Left renal pelvis (tissue), 4 donors: ENCODE data around the gene ARNT2. TPM values are rescaled to one million over a fixed set of nuclear protein-coding genes. Genes with fewer than 3 reads are reported as not detected.

Experiments
- DNase-seq, 4 donors: peaks; one replicate each; pipeline ENCODE4 v3.0.0-alpha.2; 2013; ENCODE audit warnings: low read depth in 4 of 4, low spot score in 3 of 4
- polyA plus RNA-seq, 4 donors: library from polyadenylated mRNA; unstranded; fragments of 120-200 nt; gene quantifications; one replicate each; pipeline ENCODE4 v1.2.1, GENCODE V29; 2013; ENCODE audit not compliant: insufficient read length in 4 of 4

ARNT2 gene
- polyA plus RNA-seq, 4 donors = 26.7 to 61.5 (median 54.8) TPM

DNA sequence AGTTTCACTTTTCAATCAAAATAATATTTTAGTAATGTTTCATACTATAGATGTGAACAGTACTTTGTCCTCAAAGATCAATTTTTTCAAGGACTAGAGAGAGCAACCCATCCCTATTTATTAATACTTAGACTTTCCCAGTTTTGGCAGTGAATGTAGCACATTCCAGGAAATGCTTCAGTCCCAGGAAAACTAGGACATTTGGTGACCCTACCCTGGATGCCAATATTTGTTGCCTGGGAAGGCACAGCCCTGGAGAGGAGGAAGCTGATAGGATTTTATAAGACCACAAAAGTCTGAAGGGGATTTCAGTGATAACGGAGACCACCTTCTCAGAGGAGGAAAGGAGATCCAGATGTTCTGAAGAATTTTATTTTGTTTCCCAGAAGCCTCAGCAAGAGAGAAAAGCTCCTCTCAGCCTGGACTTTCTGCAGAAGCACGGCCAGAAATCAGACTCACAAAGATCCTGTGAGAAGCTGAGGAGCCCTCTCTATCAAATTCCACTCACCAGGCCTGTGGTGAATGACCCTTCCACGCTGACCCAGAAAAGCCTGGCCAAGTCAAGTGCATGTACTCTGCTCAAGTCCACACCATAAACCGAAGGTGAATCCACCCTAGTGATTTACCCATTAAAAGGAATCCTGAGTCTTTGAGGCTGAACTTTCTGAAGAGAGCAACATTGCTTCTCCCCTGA, 203.3 kb downstream of the ARNT2 start:
- DNase-seq = no peak

DNA sequence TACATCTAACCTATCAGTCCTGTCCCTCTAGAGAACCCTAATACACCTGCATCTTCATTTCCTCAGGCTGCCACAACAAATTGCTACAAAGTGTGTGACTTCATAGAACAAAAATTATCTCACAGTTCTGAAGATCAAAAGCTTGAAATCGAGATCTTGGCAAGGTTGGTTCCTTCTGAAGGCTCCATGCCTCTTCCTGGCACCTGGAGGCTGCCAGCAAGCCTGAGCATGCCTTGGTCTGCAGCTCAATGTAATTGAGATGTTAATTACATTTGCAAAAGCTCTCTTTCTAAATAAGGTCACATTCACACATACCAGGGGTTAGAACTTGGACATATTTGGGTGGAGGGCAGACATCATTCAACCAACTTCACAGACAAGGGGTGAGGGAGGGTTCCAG, 204.5 kb downstream of the ARNT2 start:
- DNase-seq = no peak

DNA sequence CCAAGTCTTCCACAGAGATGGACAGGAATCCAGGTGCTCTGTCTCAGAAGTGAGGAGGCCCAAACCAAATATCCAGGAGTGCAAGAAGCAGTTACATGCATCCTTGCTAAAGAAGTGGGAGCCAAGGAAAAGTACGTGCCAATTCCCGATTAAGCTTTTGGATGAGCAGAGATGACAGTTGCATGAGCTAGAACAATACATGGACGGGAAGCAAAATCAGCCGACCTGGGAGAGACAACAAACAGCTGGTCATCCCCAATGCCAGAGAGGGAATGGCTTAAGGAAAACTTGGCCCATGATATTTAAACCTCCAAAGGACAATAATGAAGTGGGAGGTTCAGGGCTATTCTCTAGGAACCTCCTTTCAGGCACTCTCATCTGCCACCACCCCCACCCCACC, 204.9 kb downstream of the ARNT2 start:
- no peak for DNase-seq

DNA sequence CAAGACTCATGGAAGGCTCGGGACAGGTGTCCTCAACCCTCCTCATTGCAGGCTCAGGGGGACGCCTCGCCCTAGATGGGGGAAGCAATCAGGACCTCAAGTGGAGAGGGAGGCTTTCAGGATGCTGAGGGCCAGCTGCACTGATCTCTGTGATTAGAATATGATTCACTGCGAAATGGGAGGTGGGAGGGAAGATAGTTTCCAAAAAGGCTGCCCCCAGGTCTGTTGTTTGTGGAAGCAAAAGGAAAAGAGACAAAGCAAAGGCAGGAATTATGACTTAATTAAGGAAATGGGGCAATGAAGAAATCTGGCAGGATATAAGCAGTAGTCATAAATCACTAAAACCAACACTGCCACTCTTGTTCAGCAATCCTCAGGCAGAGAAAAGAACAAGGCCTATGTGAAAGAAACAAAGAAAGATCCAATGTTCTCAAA, 205.3 kb downstream of the ARNT2 start:
- DNase-seq = no peak

DNA sequence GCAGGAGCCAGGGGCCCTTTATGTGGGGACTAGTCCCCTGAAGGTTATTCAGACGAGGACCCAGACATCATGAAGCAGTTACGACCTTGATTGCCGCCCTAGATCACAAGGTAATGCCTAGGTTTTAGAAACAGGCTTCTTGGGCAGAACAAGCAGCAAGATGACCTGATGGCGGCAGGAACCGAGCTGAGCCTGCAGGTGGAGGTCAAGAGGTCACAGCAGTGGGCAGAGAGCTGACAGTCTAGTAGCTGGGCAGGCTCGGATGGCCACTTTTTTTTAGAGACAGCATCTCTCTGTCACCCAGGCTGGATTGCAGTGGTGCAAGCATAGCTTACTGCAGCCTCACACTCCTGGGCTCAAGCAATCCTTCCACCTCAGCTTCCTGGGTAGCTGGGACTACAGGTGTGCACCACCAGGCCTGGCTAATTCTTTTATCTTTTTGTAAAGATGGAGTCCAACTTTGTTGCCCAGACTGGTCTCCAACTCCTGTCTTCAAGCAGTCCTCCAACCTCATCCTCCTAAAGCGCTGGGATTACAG, 207.4 kb downstream of the ARNT2 start:
- no peak for DNase-seq

DNA sequence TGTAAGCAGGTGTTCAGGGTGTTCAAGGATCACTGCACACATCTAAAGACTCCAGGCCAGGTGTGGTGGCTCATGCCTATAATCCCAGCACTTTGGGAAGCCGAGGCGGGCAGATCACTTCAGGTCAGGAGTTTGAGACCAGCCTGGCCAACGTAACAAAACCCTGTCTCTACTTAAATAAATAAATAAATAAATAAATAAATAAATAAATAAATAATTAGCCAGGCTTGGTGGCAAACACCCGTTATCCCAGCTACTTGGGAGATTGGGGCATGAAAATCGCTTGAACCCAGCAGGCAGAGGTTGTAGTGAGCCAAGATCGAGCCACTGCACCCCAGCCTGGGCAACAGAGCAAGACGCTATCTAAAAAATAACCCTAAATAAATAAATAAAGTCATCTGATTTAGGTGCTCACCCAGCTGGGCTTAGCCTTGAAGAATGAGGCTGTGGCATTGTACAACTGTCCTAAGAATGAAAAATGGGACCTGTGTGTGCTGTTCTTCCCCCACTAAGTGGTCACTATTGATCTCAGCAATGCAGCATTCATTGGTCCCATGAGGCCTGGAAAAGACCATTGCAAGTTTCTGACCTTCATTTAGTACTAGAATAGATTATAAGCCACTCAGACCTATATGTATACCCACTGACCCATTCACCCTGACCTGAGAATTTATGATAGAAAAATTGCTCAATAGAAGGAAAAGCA, 208.1 kb downstream of the ARNT2 start:
- no peak for DNase-seq

DNA sequence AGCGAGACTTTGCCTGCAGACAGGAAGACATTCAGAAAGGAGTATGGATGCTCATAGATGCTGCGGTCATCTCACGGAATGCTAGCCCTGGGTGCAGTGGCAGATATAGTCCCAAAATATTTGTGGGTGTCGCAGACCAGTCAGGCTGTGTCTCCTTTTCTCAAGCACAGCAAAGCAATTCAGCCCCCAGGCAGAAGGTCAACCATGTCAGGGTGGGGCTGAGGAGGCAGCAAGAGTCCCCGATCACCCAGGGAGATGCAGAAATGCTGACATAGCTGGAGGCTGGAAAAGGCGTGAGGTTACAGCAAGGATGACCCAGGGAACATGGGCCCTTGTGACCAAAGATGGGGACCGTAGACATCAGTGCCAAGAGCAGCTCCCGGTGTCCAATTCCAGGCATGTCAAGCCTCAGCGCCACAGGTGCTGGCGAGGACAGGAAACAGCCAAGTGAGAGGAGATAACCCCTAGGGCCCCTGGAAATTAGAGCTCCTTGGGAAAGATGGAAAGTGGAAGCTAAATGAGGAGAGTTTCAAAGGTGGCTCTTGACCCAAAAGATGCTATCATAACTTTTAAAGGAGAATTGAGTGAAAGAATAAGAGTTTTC, 209.7 kb downstream of the ARNT2 start:
- DNase-seq = no peak

DNA sequence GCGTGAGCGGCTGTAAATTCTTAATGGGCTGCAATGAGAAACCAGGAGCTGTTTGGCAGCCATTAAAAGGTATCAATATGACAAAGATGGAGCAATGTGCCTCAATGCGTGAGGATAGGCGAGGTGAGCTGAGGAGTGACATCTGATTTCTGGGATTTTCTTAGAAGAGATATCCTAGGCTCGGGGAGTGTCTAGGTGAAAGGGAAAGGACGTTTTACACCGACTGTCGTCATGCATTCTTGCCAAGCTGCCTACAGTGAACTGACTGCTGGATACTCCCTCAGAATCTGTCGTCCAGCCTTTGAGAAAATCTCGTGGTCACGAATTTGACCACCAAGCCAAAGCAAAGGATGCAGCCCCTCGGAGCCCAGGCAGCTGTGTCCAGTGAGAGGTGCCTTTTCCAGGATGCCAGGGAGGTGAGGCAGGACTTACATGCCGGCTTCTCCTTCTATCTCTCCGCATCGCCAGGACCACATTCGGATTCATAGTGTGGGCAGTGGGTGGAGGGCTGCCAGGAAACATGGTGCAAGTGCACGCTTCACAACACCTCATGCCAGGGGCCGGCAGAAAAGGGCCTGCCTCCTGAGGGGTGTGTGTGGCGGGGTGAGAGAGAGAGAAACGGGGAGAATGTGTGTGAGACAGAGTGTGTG, 210.7 kb downstream of the ARNT2 start:
- no peak for DNase-seq

DNA sequence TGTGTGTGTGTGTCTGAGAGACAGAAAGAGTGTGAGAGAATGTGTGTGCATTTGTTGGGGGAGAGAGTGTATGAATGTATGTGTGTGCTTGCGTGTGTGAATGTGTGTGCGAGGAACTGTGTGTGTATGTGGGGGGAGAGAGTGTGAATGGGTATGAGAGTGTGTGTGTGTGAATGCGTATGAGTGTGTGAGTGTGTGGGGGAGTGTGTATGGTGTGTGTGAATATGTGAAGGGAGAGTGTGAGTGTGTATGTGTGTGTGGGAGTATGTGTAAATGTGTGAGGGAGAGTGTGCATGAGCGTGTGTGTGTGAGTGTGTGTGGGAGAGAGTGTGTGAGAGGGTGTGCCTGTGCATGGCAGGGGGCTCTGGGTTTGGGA, 211.2 kb downstream of the ARNT2 start:
- no peak for DNase-seq

DNA sequence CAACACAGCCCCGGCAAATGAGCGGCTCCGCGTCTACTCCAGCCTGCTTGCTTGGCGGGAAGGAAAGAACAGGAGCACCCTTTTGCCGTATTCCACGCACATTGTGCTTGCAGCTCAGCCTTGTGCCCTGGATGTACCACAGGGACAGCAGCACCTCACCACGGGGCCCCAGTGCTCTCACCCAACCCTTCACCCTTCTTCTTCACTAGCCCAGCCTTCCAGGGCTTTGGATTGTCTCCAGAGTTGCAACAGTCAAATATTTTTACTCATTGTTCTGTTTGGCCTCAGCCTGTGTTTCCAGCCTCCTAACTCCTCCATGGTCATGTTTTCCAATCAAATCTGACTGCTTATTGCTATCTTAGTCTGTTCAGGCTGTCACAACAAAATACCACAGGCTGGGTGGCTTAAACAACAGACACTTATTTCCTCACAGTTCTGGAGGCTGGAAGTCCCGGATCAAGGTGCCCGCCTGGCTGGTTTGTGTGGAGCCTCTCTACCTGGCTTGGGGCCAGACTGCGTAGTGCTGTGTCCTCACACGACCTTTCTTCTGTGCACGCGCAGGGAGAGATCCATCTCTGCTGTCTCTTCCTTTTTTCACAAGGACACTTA, 211.7 kb downstream of the ARNT2 start:
- no peak for DNase-seq

DNA sequence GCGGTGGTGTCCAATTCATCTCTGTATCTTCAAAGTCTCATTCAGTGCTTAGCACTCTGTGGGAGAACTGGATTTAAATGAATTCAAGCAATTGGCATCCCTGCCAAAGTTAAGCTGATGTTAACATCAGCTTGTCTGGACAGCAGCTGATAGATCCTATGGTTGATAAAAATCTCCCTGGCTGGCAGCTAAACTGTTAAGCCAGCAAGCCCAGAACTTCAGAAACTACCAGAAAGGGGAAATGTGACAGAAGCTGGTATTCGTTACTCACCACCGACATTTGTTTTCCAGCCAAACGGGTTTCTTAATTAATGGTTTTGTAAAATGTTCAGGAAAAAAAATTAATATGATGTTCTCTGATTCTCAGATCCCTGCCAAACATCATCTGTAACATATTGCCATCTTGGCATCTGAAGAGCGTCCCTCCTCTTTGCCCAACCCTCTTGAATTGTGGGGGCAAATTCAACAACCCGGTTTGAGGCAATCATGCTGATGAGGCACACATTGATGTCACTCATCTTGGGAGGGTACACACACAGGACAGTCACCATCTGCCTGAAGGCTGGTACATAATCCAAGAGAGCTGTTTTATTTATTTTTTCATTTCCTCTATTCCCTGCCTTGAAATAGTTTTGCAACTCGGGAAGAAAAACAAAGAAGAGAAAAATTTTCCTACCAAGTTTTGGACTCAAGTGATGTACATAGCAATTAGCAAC, 214.7 kb downstream of the ARNT2 start:
- DNase-seq = no peak

DNA sequence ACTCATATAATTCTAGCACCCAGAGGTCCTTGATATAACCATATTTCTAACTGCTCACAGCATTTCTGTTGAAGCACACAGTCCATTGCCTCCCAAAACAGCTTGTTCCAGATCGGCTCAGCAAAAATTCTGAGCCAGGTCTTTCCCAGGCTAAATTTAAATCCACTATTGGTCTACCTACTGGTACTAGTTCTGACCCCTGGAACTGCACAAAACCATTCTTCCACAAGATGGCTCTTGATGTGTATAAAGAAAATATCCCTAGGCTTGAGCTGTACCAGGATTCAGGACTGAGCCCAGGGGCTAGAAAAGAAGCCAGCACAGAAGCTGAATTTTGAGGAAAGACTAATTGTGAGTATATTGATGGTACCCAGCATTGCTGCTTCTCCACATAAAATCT, 215.5 kb downstream of the ARNT2 start:
- DNase-seq = no peak

DNA sequence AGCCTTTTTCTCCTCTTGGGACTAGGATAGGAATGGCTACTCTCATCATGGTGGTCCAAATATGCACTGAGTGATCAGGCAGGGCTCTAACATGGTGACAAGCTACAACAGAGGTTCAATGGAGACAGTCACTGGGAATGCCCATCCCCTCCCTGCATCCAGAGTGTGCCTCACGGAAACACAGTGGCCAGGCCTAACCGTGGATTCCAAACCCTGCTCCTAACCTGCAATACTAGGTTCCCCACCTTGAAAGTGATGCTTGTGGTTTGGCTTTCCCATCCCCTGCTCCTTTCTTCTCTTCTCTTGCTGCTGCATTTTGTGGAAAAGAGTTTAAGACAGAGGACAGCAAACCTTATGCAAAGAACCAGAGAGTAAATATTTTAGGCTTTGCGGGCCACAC, 216.0 kb downstream of the ARNT2 start:
- no peak for DNase-seq

DNA sequence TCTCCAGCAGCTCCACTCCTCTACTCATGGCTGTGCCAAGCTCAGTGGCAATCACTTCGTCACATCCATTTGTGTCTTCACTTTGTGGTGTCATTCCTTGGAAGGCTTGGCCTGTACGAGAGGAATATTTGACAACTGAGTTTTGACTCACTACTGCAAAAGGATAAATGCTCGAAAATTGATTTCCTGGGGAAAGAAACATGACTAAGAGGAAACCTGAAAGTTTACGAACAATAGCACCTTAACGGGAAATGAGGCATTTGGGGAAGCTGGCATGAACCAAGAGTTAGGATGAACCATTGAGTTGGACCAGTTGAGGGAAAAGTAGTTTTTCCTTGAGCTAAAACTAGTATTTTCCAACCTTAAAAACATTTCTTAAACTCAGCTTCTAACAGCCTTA, 216.7 kb downstream of the ARNT2 start:
- no peak for DNase-seq

DNA sequence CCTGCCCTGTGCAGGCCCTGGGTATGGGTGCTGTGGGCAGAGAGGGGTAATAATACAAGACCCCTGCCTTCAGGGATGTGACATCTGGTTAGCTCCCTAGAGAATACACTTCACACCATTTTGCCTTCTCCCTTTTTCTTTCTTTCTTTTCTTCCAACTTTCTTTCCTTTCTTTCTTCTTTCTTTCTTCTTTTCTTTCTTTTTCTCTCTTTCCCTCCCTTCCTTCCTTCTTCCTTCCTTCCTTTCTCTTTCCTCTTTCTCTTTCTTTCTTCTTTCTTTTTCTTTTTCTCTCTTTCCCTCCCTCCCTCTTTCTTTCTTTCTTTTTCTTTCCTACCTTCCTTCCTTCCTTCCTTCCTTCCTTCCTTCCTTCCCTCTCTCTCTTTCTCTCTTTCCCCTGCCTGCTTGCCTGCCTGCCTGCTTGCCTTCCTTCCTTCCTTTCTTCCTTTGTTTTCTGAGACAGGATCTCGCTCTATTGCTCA, 222.5 kb downstream of the ARNT2 start:
- no peak for DNase-seq

DNA sequence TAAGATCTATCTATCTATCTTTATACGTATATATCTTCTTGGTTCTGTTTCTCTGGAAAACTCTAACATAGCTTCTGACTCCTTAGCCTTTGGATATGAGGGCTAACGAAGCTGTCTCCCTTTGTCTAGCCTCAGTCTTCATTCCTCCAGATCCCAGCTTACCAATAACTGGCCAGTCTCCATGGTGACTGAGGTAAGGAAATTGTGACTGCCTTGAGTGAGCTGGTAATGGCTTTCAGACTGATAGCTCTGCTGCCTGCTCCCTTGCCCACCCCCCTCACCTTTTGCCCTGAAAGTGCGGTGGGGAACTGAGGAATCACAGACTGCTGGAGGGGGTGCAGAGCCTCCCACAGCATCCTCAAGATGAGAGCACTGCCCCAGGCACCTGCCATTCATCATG, 225.2 kb downstream of the ARNT2 start:
- DNase-seq = no peak

DNA sequence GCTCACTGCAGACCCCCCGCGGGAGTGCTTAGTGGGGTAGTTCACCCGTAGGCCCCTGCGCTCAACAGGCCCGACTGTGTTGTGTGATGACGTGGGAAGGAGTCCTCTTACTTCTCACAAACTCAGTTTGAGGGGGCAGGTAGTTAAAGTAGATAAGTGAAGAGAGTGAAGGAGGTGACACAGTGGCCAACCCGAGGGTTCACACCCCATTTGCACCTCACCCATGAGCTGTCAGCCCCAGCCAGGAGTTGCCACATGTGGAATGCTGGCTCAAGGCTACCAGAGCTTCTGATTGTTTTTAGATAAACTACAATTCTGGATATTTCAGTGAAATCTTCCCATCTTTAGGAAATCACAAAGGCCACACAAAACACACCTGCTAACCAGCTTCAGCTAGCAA, 226.8 kb downstream of the ARNT2 start:
- DNase-seq = no peak

DNA sequence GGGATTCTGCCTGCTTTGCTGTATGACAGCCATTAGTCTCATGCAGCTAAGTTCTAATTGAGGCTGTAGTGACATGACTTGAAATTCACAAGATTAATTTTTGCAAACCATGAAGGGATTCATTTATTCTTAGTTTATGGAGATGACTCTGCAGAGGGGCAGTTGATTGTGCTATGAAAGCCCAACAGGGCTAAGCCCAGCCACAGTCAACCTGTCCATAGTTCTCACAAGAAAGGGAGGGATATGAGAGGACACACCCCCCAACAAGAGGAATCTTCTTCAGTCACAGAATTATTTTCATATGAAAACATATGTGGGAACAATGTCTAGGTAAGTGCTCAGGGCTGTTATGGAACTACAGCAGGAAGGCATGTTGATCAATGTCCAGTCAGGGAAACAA, 229.0 kb downstream of the ARNT2 start:
- DNase-seq = no peak

DNA sequence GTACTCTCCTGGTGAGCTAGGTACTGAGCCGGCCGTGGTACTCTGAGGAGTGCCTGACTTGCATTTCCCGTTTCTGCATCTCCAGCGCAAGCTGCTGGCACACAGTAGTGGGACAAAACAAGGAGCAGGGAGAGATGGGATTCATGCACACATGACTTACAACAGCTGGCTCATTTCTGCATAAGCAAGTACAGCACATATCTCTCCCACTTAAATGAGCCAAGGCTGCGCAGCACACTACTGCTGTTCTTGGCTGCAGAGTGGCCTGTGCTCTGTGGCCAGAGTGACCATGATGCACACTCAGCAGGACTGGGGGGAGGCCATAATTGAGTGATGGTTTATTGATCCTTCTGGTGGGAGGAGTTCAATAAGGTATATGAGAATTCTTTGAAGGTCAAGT, 231.8 kb downstream of the ARNT2 start:
- no peak for DNase-seq

DNA sequence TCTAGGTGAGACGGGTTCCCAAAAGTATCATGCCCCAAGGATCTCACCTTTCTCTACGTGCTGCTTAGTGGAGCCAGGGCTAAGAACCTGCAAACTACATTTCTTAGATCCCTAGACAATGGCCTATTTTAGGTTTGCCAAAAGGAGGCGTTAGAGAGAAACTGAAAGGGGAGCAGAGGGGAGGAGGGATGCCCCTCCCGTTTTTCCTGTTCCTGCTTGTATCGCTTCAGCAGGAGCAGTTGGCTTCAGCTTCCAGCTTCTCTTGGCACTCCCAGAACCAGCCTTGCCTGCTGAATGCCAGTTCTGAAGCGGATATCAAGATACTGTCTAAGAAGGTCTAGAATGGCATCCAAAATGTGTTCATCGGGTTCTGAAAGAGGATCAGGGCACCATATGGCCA, 232.5 kb downstream of the ARNT2 start:
- no peak for DNase-seq
